Astrocyte (in vitro differentiated cells and primary cell): Measurements from ENCODE around the gene LHFPL2. TPM values are rescaled to one million over a fixed set of nuclear protein-coding genes. Genes with fewer than 3 reads are reported as not detected.

Source experiments
- DNase-seq: peaks from one replicate; pipeline ENCODE4 v3.0.0-alpha.2; 2010; ENCODE audit warnings: low read depth
- FAIRE-seq: peaks from 2 replicates; lab custom pipeline; 2011; peaks lifted over from hg19 to GRCh38; lab: Jason Lieb, UNC
- H2AFZ ChIP-seq: 2 replicates; pipeline ENCODE4 v1.6.0; 2012; ENCODE audit warnings: low read depth, low read length, inconsistent platforms
- H3K27ac ChIP-seq: 2 replicates; pipeline ENCODE4 v1.5.1; 2011; ENCODE audit warnings: low read depth, low read length, inconsistent platforms
- H3K27me3 ChIP-seq: 2 replicates; pipeline ENCODE4 v1.6.0; 2011; ENCODE audit warnings: low read length, inconsistent platforms; ENCODE audit not compliant: insufficient read depth
- H3K36me3 ChIP-seq: 2 replicates; pipeline ENCODE4 v1.5.1; 2011; ENCODE audit warnings: low read length, inconsistent platforms; ENCODE audit not compliant: insufficient read depth
- H3K4me1 ChIP-seq: 2 replicates; pipeline ENCODE4 v1.5.1; 2011; ENCODE audit warnings: low read length, inconsistent platforms; ENCODE audit not compliant: insufficient read depth
- H3K4me2 ChIP-seq: 2 replicates; pipeline ENCODE4 v1.6.0; 2012; ENCODE audit warnings: low read length, inconsistent platforms
- H3K4me3 ChIP-seq: 2 replicates; pipeline ENCODE4 v1.5.1; 2011; ENCODE audit warnings: low read depth, mild to moderate bottlenecking, low read length, inconsistent platforms; ENCODE audit not compliant: insufficient read depth
- H3K79me2 ChIP-seq: 2 replicates; pipeline ENCODE4 v1.6.0; 2012; ENCODE audit warnings: mild to moderate bottlenecking, low read length, inconsistent platforms; ENCODE audit not compliant: insufficient read depth
- H3K9ac ChIP-seq: 2 replicates; pipeline ENCODE4 v1.6.0; 2012; ENCODE audit warnings: mild to moderate bottlenecking, low read length, inconsistent platforms
- H3K9me3 ChIP-seq: 2 replicates; pipeline ENCODE4 v1.5.1; 2012; ENCODE audit warnings: low read depth, mild to moderate bottlenecking, low read length, inconsistent platforms; ENCODE audit not compliant: insufficient read depth
- H4K20me1 ChIP-seq: 2 replicates; pipeline ENCODE4 v1.6.0; 2012; ENCODE audit warnings: low read length, inconsistent platforms; ENCODE audit not compliant: insufficient read depth
- H3K27ac Mint-ChIP-seq: one replicate; pipeline ENCODE4 v1.8.0; 2021; ENCODE audit warnings: mild to moderate bottlenecking, mixed read lengths; ENCODE audit not compliant: unreplicated experiment
- H3K27me3 Mint-ChIP-seq: one replicate; pipeline ENCODE4 v1.8.0; 2021; ENCODE audit warnings: low read depth, mixed read lengths; ENCODE audit not compliant: unreplicated experiment
- H3K36me3 Mint-ChIP-seq: one replicate; pipeline ENCODE4 v1.8.0; 2021; ENCODE audit warnings: low read depth, mixed read lengths; ENCODE audit not compliant: unreplicated experiment
- H3K4me1 Mint-ChIP-seq: one replicate; pipeline ENCODE4 v1.8.0; 2021; ENCODE audit warnings: low read depth, mixed read lengths; ENCODE audit not compliant: unreplicated experiment
- H3K4me3 Mint-ChIP-seq: one replicate; pipeline ENCODE4 v1.8.0; 2021; ENCODE audit warnings: mild to moderate bottlenecking, moderate library complexity, mixed read lengths; ENCODE audit not compliant: unreplicated experiment
- H3K9me3 Mint-ChIP-seq: one replicate; pipeline ENCODE4 v1.8.0; 2021; ENCODE audit warnings: mild to moderate bottlenecking, mixed read lengths; ENCODE audit not compliant: unreplicated experiment
- EZH2 ChIP-seq: IDR thresholded peaks from 2 replicates; pipeline ENCODE4 v1.6.1; 2012; ENCODE audit warnings: mild to moderate bottlenecking, low read length, inconsistent platforms; ENCODE audit not compliant: insufficient read depth
- total RNA-seq: library from RNA; stranded (reverse); gene quantifications from 2 replicates; pipeline ENCODE4 v1.2.1, GENCODE V29; 2021
- TF ChIP-seq, protein P1 (sequence below): IDR thresholded peaks from 2 replicates; pipeline ENCODE4 v1.5.1; 2011; ENCODE audit warnings: low read depth, mild to moderate bottlenecking, inconsistent platforms, low read length, moderate library complexity; ENCODE audit not compliant: insufficient read depth

LHFPL2 gene
- total RNA-seq, 1 donor from 2014 or later, result 17.0 TPM

DNA sequence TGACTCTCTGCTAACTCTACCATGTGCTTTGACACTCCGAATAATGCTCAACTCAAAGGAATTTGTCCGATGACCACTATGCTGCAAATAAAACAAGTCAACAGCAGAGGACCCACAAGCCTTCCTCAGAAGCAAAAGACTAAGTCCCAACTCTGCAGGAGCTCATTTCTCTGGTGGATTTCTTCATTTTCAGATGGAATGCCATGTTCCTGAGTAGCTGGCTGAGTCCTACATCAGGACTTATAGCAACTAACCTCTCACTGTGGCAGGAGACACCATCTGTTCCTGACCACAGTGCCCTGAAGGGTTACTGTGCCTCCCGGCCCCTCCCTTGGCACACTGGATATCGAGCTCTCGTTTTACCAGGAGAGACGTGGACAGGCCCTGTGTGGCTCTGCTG, 20.8 kb downstream of the LHFPL2 start:
- no peaks in the 10 kb centered on the region for H3K27me3 ChIP-seq
- Mint-ChIP-seq H3K9me3 (no peaks in the 10 kb centered on the region), H3K27ac (no peak overlapping the region), H3K4me1 (peaks cover 24% of the 10 kb centered on the region), H3K4me3 (no peak overlapping the region), H3K27me3 (no peaks in the 10 kb centered on the region), H3K36me3 (peaks cover 40% of the 10 kb centered on the region)
- H3K4me3 ChIP-seq, result no peak overlapping the region
- H3K4me2 ChIP-seq, result peak overlapping the region; percentile 6
- peaks cover 44% of the 10 kb centered on the region for H3K79me2 ChIP-seq
- H3K27ac ChIP-seq, result no peak overlapping the region
- peaks cover 51% of the 10 kb centered on the region for H4K20me1 ChIP-seq
- no peak overlapping the region for H2AFZ ChIP-seq
- DNase-seq, result peak; percentile 64
- peak overlapping the region; percentile 2 for H3K9ac ChIP-seq
- TF ChIP-seq, protein P1, sequence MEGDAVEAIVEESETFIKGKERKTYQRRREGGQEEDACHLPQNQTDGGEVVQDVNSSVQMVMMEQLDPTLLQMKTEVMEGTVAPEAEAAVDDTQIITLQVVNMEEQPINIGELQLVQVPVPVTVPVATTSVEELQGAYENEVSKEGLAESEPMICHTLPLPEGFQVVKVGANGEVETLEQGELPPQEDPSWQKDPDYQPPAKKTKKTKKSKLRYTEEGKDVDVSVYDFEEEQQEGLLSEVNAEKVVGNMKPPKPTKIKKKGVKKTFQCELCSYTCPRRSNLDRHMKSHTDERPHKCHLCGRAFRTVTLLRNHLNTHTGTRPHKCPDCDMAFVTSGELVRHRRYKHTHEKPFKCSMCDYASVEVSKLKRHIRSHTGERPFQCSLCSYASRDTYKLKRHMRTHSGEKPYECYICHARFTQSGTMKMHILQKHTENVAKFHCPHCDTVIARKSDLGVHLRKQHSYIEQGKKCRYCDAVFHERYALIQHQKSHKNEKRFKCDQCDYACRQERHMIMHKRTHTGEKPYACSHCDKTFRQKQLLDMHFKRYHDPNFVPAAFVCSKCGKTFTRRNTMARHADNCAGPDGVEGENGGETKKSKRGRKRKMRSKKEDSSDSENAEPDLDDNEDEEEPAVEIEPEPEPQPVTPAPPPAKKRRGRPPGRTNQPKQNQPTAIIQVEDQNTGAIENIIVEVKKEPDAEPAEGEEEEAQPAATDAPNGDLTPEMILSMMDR, result no peak
- no peak for TF ChIP-seq EZH2
- FAIRE-seq, result peak; percentile 17
- H3K36me3 ChIP-seq, result peaks cover 17% of the 10 kb centered on the region
- H3K4me1 ChIP-seq, result peaks cover 17% of the 10 kb centered on the region
- H3K9me3 ChIP-seq, result no peaks in the 10 kb centered on the region

DNA sequence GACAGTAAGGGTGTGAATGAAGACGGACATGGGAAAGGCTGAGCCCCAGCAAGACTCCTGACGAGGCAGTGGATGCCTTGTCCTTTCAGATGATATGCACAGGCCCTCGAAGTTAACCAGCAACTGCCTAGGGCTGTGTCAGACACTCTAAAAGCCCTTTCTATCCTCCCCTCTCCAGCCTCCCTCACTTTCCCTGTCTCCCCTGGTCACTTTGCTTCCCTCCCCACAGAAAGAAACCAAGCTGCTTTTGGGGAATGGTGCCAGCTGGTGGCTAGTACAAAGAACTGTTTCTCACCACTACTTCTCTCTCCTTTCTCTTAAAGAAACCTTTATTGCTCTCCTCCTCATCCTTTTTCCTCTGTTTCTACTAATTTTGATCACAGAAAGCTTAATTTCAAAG, 21.4 kb downstream of the LHFPL2 start:
- peaks cover 17% of the 10 kb centered on the region for H3K4me1 ChIP-seq
- Mint-ChIP-seq H3K27ac (no peak overlapping the region), H3K4me1 (peaks cover 29% of the 10 kb centered on the region), H3K9me3 (no peaks in the 10 kb centered on the region), H3K4me3 (no peak overlapping the region), H3K27me3 (no peaks in the 10 kb centered on the region), H3K36me3 (peaks cover 40% of the 10 kb centered on the region)
- H3K27ac ChIP-seq, result no peak overlapping the region
- DNase-seq, result peak; percentile 30
- peak overlapping the region; percentile 2 for H3K9ac ChIP-seq
- H3K9me3 ChIP-seq, result no peaks in the 10 kb centered on the region
- no peak overlapping the region for H2AFZ ChIP-seq
- TF ChIP-seq, protein P1, result peak; percentile 34
- no peak for TF ChIP-seq EZH2
- peaks cover 48% of the 10 kb centered on the region for H4K20me1 ChIP-seq
- H3K36me3 ChIP-seq, result peaks cover 17% of the 10 kb centered on the region
- H3K27me3 ChIP-seq, result no peaks in the 10 kb centered on the region
- peaks cover 44% of the 10 kb centered on the region for H3K79me2 ChIP-seq
- no peak overlapping the region for H3K4me2 ChIP-seq
- H3K4me3 ChIP-seq, result no peak overlapping the region
- no peak for FAIRE-seq

DNA sequence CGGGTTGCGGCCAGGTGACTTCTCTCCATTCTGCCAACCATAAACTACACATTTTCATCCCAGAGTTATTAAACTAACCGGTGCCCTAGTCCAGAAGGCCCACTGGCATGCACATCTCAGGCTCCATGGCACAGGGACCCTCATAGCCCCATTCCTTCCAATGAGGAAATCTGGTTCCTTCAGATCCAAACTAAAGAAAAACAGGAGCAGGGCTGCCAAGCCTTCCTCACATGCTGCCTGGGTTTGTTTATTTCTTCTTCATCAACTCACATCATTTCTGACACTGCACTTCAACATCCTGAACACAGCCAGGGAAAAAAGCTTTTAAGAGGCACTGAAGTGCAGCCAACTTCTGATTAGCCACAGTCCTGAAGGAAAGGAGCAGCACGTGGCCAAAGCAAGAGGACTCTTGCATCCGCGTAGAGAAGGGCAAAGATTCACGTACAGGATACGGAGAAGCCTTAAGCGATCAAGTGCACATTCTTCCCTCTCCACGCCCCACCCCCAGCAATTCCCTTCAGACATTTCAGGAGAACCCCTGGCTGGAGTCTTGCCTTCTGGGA, 22.5 kb downstream of the LHFPL2 start:
- Mint-ChIP-seq H3K27ac (no peak overlapping the region), H3K9me3 (no peaks in the 10 kb centered on the region), H3K4me1 (peaks cover 38% of the 10 kb centered on the region), H3K4me3 (no peak overlapping the region), H3K36me3 (peaks cover 31% of the 10 kb centered on the region), H3K27me3 (no peaks in the 10 kb centered on the region)
- no peak overlapping the region for H3K4me2 ChIP-seq
- no peaks in the 10 kb centered on the region for H3K9me3 ChIP-seq
- peaks cover 45% of the 10 kb centered on the region for H4K20me1 ChIP-seq
- H3K27ac ChIP-seq, result no peak overlapping the region
- H3K4me1 ChIP-seq, result peaks cover 17% of the 10 kb centered on the region
- DNase-seq, result peak; percentile 57
- FAIRE-seq, result no peak
- no peak overlapping the region for H3K9ac ChIP-seq
- H3K79me2 ChIP-seq, result peaks cover 49% of the 10 kb centered on the region
- no peaks in the 10 kb centered on the region for H3K27me3 ChIP-seq
- no peak overlapping the region for H2AFZ ChIP-seq
- TF ChIP-seq, protein P1, result no peak
- no peak for TF ChIP-seq EZH2
- peaks cover 17% of the 10 kb centered on the region for H3K36me3 ChIP-seq
- H3K4me3 ChIP-seq, result no peak overlapping the region
